BLaER1 (cell line): ENCODE data around the gene KCNJ5.

Experiments used
- H3K27ac ChIP-seq: shearing (Covaris generic); formaldehyde crosslinking; 2 replicates; pipeline ENCODE4 v1.8.1; 2022
- H3K27me3 ChIP-seq: shearing (Covaris generic); formaldehyde crosslinking; 2 replicates; pipeline ENCODE4 v1.8.1; 2022
- H3K36me3 ChIP-seq: shearing (Covaris generic); formaldehyde crosslinking; 2 replicates; pipeline ENCODE4 v1.8.1; 2022
- H3K4me1 ChIP-seq: shearing (Covaris generic); formaldehyde crosslinking; 2 replicates; pipeline ENCODE4 v1.8.1; 2022
- H3K4me2 ChIP-seq: shearing (Covaris generic); formaldehyde crosslinking; 2 replicates; pipeline ENCODE4 v1.8.1; 2022
- H3K4me3 ChIP-seq: shearing (Covaris generic); formaldehyde crosslinking; 2 replicates; pipeline ENCODE4 v1.8.1; 2022
- H3K9ac ChIP-seq: shearing (Covaris generic); formaldehyde crosslinking; 2 replicates; pipeline ENCODE4 v1.8.1; 2022
- H3K9me3 ChIP-seq: shearing (Covaris generic); formaldehyde crosslinking; 2 replicates; pipeline ENCODE4 v1.8.1; 2022
- H4K20me1 ChIP-seq: shearing (Covaris generic); formaldehyde crosslinking; 2 replicates; pipeline ENCODE4 v1.8.1; 2022
- Cebpa-rat ChIP-seq: shearing (Covaris generic); IDR thresholded peaks from 2 replicates; pipeline ENCODE4 v1.8.1; 2022

Gene KCNJ5

DNA sequence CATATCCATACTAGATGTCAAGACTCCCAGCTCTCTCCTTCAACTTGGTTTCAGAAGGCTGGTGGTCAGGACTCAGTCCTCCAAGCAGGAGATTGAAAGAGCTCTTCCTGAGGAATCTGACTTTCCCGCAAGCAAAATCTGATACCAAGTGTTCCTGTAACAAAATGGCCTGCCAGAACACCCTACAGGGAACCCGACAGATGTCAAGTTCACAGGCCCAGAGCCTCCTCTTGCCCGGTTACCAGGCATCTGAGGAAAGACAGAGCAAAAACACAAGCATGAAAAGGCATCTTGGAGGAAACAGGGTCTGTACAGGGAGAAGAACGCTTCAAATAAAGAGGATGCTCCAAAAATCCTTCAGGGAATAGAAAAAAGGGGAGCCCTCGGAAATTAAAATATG is 8.7 kb upstream of the KCNJ5 start:
- Histone ChIP-seq H3K9ac (no peak overlapping the region), H4K20me1 (no peaks in the 10 kb centered on the region; the same call in 1 of the 2 replicates), H3K27me3 (0 out of 2 replicates have a peak, but pooled peaks cover under 1% of the 10 kb centered on the region), H3K4me1 (peaks cover 9% of the 10 kb centered on the region), H3K9me3 (no peaks in the 10 kb centered on the region), H3K4me3 (no peak overlapping the region), H3K36me3 (no peaks in the 10 kb centered on the region), H3K4me2 (no peak overlapping the region), H3K27ac (no peak overlapping the region)
- TF ChIP-seq Cebpa-rat, result no peak

GRCh38 chr11:128884054-128884453 is 7.1 kb upstream of the KCNJ5 start:
- H3K4me2 ChIP-seq, result no peak overlapping the region
- peaks cover 17% of the 10 kb centered on the region for H3K27me3 ChIP-seq
- H3K4me3 ChIP-seq, result no peak overlapping the region
- H4K20me1 ChIP-seq, result peaks cover under 1% of the 10 kb centered on the region; the same call in 1 of the 2 replicates
- no peak overlapping the region for H3K27ac ChIP-seq
- H3K9me3 ChIP-seq, result no peaks in the 10 kb centered on the region
- H3K4me1 ChIP-seq, result peaks cover 9% of the 10 kb centered on the region
- TF ChIP-seq Cebpa-rat, result no peak
- no peak overlapping the region for H3K9ac ChIP-seq
- H3K36me3 ChIP-seq, result no peaks in the 10 kb centered on the region

GRCh38 chr11:128884703-128885338 is 6.3 kb upstream of the KCNJ5 start:
- no peak overlapping the region for H3K9ac ChIP-seq
- peaks cover 25% of the 10 kb centered on the region for H3K27me3 ChIP-seq
- no peak overlapping the region for H3K4me2 ChIP-seq

GRCh38 chr11:128886406-128887124 is 4.6 kb upstream of the KCNJ5 start:
- Histone ChIP-seq H3K9me3 (no peaks in the 10 kb centered on the region), H3K27me3 (peaks cover 42% of the 10 kb centered on the region), H3K36me3 (no peaks in the 10 kb centered on the region), H3K27ac (no peak overlapping the region), H3K4me2 (no peak overlapping the region), H3K9ac (no peak overlapping the region), H3K4me3 (no peak overlapping the region), H4K20me1 (peaks cover 21% of the 10 kb centered on the region), H3K4me1 (peaks cover 13% of the 10 kb centered on the region)
- no peak for TF ChIP-seq Cebpa-rat

More at GRCh38 chr11:128884703-128885338, 6.3 kb upstream of the KCNJ5 start:
- no peaks in the 10 kb centered on the region for H3K9me3 ChIP-seq
- no peak overlapping the region for H3K4me3 ChIP-seq
- peaks cover 8% of the 10 kb centered on the region for H4K20me1 ChIP-seq
- no peak overlapping the region for H3K27ac ChIP-seq
- H3K4me1 ChIP-seq, result peaks cover 2% of the 10 kb centered on the region
- no peaks in the 10 kb centered on the region for H3K36me3 ChIP-seq
- TF ChIP-seq Cebpa-rat, result no peak

- Histone ChIP-seq H3K27ac (no peak overlapping the region), H3K36me3 (no peaks in the 10 kb centered on the region), H3K9ac (no peak overlapping the region), H3K9me3 (no peaks in the 10 kb centered on the region), H4K20me1 (peaks cover 35% of the 10 kb centered on the region), H3K4me3 (no peak overlapping the region), H3K4me1 (peaks cover 30% of the 10 kb centered on the region), H3K4me2 (no peak overlapping the region), H3K27me3 (peaks cover 60% of the 10 kb centered on the region)
- TF ChIP-seq Cebpa-rat, result no peak
Measured at GRCh38 chr11:128888034-128888985, 2.8 kb upstream of the KCNJ5 start.

- Histone ChIP-seq H3K4me1 (peaks cover 44% of the 10 kb centered on the region), H3K9me3 (no peaks in the 10 kb centered on the region), H3K4me2 (peak overlapping the region; percentile 95; the same call in 1 of the 2 replicates), H3K36me3 (no peaks in the 10 kb centered on the region), H3K27me3 (peaks cover 60% of the 10 kb centered on the region), H4K20me1 (peaks cover 42% of the 10 kb centered on the region), H3K9ac (no peak overlapping the region), H3K4me3 (no peak overlapping the region), H3K27ac (no peak overlapping the region)
- TF ChIP-seq Cebpa-rat, result no peak
Measured at GRCh38 chr11:128889657-128890213, 1.4 kb upstream of the KCNJ5 start.

- no peaks in the 10 kb centered on the region for H3K9me3 ChIP-seq
- TF ChIP-seq Cebpa-rat, result no peak
- no peak overlapping the region for H3K27ac ChIP-seq
- peaks cover 60% of the 10 kb centered on the region for H3K27me3 ChIP-seq
- peak overlapping the region; percentile 63 for H3K4me3 ChIP-seq
- H3K4me2 ChIP-seq, result peak overlapping the region; percentile 95
- no peaks in the 10 kb centered on the region for H3K36me3 ChIP-seq
- H3K4me1 ChIP-seq, result peaks cover 45% of the 10 kb centered on the region
- no peak overlapping the region for H3K9ac ChIP-seq
- H4K20me1 ChIP-seq, result peaks cover 42% of the 10 kb centered on the region
Measured at GRCh38 chr11:128890216-128890542, 977 bp upstream of the KCNJ5 start.

- H3K4me3 ChIP-seq, result 0 out of 2 replicates have a peak overlapping the region, but pooled peaks have one; percentile 24
- H4K20me1 ChIP-seq, result peaks cover 42% of the 10 kb centered on the region
- H3K9me3 ChIP-seq, result no peaks in the 10 kb centered on the region
- peaks cover 60% of the 10 kb centered on the region for H3K27me3 ChIP-seq
- H3K4me1 ChIP-seq, result peaks cover 54% of the 10 kb centered on the region
- no peak overlapping the region for H3K9ac ChIP-seq
- no peak overlapping the region for H3K27ac ChIP-seq
- no peak for TF ChIP-seq Cebpa-rat
- H3K36me3 ChIP-seq, result no peaks in the 10 kb centered on the region
- H3K4me2 ChIP-seq, result peak overlapping the region; percentile 77
Measured at GRCh38 chr11:128891913-128892398, 800 bp downstream of the KCNJ5 start.

GRCh38 chr11:128892866-128893565 is 1.9 kb downstream of the KCNJ5 start:
- H3K27me3 ChIP-seq, result peaks cover 53% of the 10 kb centered on the region
- H3K9me3 ChIP-seq, result no peaks in the 10 kb centered on the region
- H3K27ac ChIP-seq, result no peak overlapping the region
- peak overlapping the region; percentile 81 for H3K4me2 ChIP-seq
- peaks cover 54% of the 10 kb centered on the region for H3K4me1 ChIP-seq
- no peaks in the 10 kb centered on the region for H3K36me3 ChIP-seq
- peaks cover 42% of the 10 kb centered on the region for H4K20me1 ChIP-seq
- no peak overlapping the region for H3K4me3 ChIP-seq
- TF ChIP-seq Cebpa-rat, result no peak
- no peak overlapping the region for H3K9ac ChIP-seq
